ENCODE results near the gene MARCHF10. TPM values are rescaled to one million over a fixed set of nuclear protein-coding genes. Genes with fewer than 3 reads are reported as not detected.
"Not testable (repeated sequence)": the region's sequence is repeated elsewhere in the genome, so short reads cannot be mapped to it uniquely, and the experiment has no call there.

MARCHF10 gene
- total and polyA plus RNA-seq, 8 donors: 0.52 to 3.6 (median 1.8) TPM

- Histone ChIP-seq H3K27ac (no peak overlapping the region), H3K4me1 (no peaks in the 10 kb centered on the region), H3K27me3 (no peaks in the 10 kb centered on the region), H3K9me3 (no peaks in the 10 kb centered on the region), H3K4me3 (no peak overlapping the region), H3K36me3 (no peaks in the 10 kb centered on the region)
- no peak for TF ChIP-seq CTCF (IDR thresholded peaks at IDR 0.05)
- intact Hi-C loops (cut with DNase I): no loop called here
- ATAC-seq (no peak), DNase-seq (no peak)
Measured at GRCh38 chr17:62854098-62854680, 46.1 kb upstream of the MARCHF10 start.

- no peak overlapping the region for H3K27ac ChIP-seq
- no peak for ATAC-seq
- TF ChIP-seq CTCF (IDR thresholded peaks at IDR 0.05): no peak
- no peaks in the 10 kb centered on the region for H3K27me3 ChIP-seq
- H3K4me3 ChIP-seq: no peak overlapping the region
- no peaks in the 10 kb centered on the region for H3K36me3 ChIP-seq
- no peaks in the 10 kb centered on the region for H3K4me1 ChIP-seq
- no peaks in the 10 kb centered on the region for H3K9me3 ChIP-seq
- no peak for DNase-seq
- intact Hi-C loops (cut with DNase I): no loop called here
Measured at GRCh38 chr17:62852195-62852594, 44.1 kb upstream of the MARCHF10 start.

- H3K36me3 ChIP-seq; intact Hi-C loops (cut with DNase I); ATAC-seq; H3K4me1 ChIP-seq; DNase-seq; H3K9me3 ChIP-seq; H3K4me3 ChIP-seq; H3K27me3 ChIP-seq; H3K27ac ChIP-seq: not testable (repeated sequence)
Measured at GRCh38 chr17:62849591-62850415, 41.7 kb upstream of the MARCHF10 start.

GRCh38 chr17:62848334-62848733, 40.2 kb upstream of the MARCHF10 start:
- Histone ChIP-seq H3K36me3 (no peaks in the 10 kb centered on the region), H3K9me3 (no peaks in the 10 kb centered on the region), H3K27ac (no peak overlapping the region), H3K4me3 (no peak overlapping the region), H3K4me1 (no peaks in the 10 kb centered on the region), H3K27me3 (no peaks in the 10 kb centered on the region)
- intact Hi-C loops (cut with DNase I): no loop called here
- ATAC-seq (no peak), DNase-seq (no peak)
- TF ChIP-seq CTCF (IDR thresholded peaks at IDR 0.05): no peak

- Histone ChIP-seq H3K27me3 (no peaks in the 10 kb centered on the region), H3K4me3 (no peak overlapping the region), H3K4me1 (no peaks in the 10 kb centered on the region), H3K27ac (no peak overlapping the region), H3K36me3 (no peaks in the 10 kb centered on the region), H3K9me3 (no peaks in the 10 kb centered on the region)
- ATAC-seq (no peak), DNase-seq (no peak)
- intact Hi-C loops (cut with DNase I): no loop called here
- TF ChIP-seq CTCF (IDR thresholded peaks at IDR 0.05): no peak
Measured at GRCh38 chr17:62847426-62847825, 39.3 kb upstream of the MARCHF10 start.
